Prostate gland (tissue), 2 donors: ENCODE results near the gene NOLC1.

Experiments used
- POLR2A ChIP-seq: fragments of 450-650 bp; IDR thresholded peaks from one replicate; pipeline ENCODE4 v1.6.1; 2016; ENCODE audit warnings: antibody characterized with exemption, mild to moderate bottlenecking
- POLR2AphosphoS5 ChIP-seq: sonication (generic); formaldehyde crosslinking; IDR thresholded peaks from one replicate; pipeline ENCODE4 v1.6.1; 2017; ENCODE audit warnings: antibody characterized with exemption
- TF ChIP-seq, protein P1 (sequence below), 4 experiments: fragments of 200-600 bp in 2 of 4; fragments of 450-650 bp in 2 of 4; sonication (generic) in 2 of 4; IDR thresholded peaks; 1 replicate in 3 of 4; 2 replicates in 1 of 4; pipeline ENCODE4 v1.5.1; 2016 to 2019; ENCODE audit warnings: antibody characterized with exemption in 4 of 4, mild to moderate bottlenecking in 2 of 4, moderate library complexity in 2 of 4

DNA sequence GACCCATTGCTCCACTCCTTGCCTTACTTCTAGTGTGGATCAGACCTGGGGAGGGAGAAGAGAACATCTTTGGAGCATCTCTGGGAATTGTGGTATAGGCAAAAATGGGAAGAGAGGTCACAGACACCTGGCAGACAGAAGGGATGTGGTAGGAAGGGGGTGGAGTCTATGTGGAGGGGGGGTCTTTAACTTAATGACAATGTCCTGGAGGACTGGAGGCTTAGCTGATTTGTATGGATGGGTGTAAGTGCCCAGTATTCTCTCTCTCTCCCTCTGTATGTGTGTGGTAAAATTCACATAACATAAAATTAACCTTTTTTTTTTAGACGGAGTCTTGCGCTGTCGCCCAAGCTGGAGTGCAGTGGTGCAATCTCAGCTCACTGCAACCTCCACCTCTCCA lies 29.0 kb upstream of the NOLC1 start:
- TF ChIP-seq, protein P1, sequence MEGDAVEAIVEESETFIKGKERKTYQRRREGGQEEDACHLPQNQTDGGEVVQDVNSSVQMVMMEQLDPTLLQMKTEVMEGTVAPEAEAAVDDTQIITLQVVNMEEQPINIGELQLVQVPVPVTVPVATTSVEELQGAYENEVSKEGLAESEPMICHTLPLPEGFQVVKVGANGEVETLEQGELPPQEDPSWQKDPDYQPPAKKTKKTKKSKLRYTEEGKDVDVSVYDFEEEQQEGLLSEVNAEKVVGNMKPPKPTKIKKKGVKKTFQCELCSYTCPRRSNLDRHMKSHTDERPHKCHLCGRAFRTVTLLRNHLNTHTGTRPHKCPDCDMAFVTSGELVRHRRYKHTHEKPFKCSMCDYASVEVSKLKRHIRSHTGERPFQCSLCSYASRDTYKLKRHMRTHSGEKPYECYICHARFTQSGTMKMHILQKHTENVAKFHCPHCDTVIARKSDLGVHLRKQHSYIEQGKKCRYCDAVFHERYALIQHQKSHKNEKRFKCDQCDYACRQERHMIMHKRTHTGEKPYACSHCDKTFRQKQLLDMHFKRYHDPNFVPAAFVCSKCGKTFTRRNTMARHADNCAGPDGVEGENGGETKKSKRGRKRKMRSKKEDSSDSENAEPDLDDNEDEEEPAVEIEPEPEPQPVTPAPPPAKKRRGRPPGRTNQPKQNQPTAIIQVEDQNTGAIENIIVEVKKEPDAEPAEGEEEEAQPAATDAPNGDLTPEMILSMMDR (IDR thresholded peaks at IDR 0.05): no peak
- TF ChIP-seq POLR2A: no peak
- TF ChIP-seq POLR2AphosphoS5: no peak
